SK-N-SH (cell line): ENCODE data around the gene SLC6A13. TPM values are rescaled to one million over a fixed set of nuclear protein-coding genes. Genes with fewer than 3 reads are reported as not detected.

Experiments used
- CTCF ChIA-PET: fragments of 300-600, 350-600 bp; formaldehyde crosslinking; extraction: SDS; loops from one replicate; lab custom pipeline; 2021; lab: Yijun Ruan, JAX
- POLR2A ChIA-PET: fragments of 350-600 bp; sonication (Branson Sonifier 250); formaldehyde crosslinking; extraction: SDS; loops from one replicate; lab custom pipeline; 2020; ENCODE audit warnings: antibody characterized with exemption, inconsistent platforms; lab: Yijun Ruan, JAX
- DNase-seq: peaks from one replicate; pipeline ENCODE4 v3.0.0; 2012
- H2AFZ ChIP-seq: fragments of 200-600 bp; sonication (generic); 2 replicates; pipeline ENCODE4 v1.8.1; 2016; ENCODE audit warnings: antibody characterized with exemption, mild to moderate bottlenecking, low read depth
- H3F3A ChIP-seq: fragments of 200-600 bp; sonication (generic); replicated peaks from 2 replicates; pipeline ENCODE3; 2016; ENCODE audit warnings: antibody characterized with exemption, mild to moderate bottlenecking; ENCODE audit not compliant: insufficient read depth
- H3K27ac ChIP-seq, 2 experiments: fragments of 200-500 bp in 1 of 2; fragments of 200-600 bp in 1 of 2; sonication (Bioruptor generic) in 1 of 2; sonication (generic), shearing (Covaris generic) in 1 of 2; 2 replicates each; pipeline versions ENCODE4 v1.5.1 to v1.6.1; 2014 to 2016; ENCODE audit warnings: low read depth in 2 of 2, inconsistent platforms in 1 of 2, low read length in 1 of 2, mild to moderate bottlenecking in 1 of 2, mixed read lengths in 1 of 2
- H3K27me3 ChIP-seq: fragments of 200-600 bp; sonication (generic), shearing (Covaris generic); 2 replicates; pipeline ENCODE4 v1.6.1; 2016; ENCODE audit warnings: mixed run types; ENCODE audit not compliant: insufficient read depth
- H3K36me3 ChIP-seq, 2 experiments: fragments of 200-500 bp in 1 of 2; fragments of 200-600 bp in 1 of 2; sonication (Bioruptor generic) in 1 of 2; sonication (generic) in 1 of 2; replicated peaks in 1 of 2; 2 replicates each; pipeline versions ENCODE3 to v1.5.1; 2014 to 2016; ENCODE audit warnings: low read length in 1 of 2, mild to moderate bottlenecking in 1 of 2; ENCODE audit not compliant: insufficient read depth in 2 of 2, control insufficient read depth in 1 of 2
- H3K4me1 ChIP-seq, 2 experiments: fragments of 200-500 bp in 1 of 2; fragments of 200-600 bp in 1 of 2; sonication (Bioruptor generic) in 1 of 2; sonication (generic), shearing (Covaris generic) in 1 of 2; 2 replicates each; pipeline versions ENCODE4 v1.5.1 to v1.6.1; 2014 to 2016; ENCODE audit warnings: low read depth in 1 of 2, low read length in 1 of 2, mixed run types in 1 of 2; ENCODE audit not compliant: insufficient read depth in 2 of 2, control insufficient read depth in 1 of 2
- H3K4me2 ChIP-seq: fragments of 200-600 bp; sonication (generic), shearing (Covaris generic); 2 replicates; pipeline ENCODE4 v1.6.1; 2017; ENCODE audit warnings: mixed run types
- H3K4me3 ChIP-seq, 2 experiments: fragments of 200-500 bp in 1 of 2; fragments of 200-600 bp in 1 of 2; sonication (Bioruptor generic) in 1 of 2; sonication (generic), shearing (Covaris generic) in 1 of 2; 2 replicates each; pipeline versions ENCODE4 v1.5.1 to v1.8.1; 2014 to 2016; ENCODE audit warnings: low read depth in 2 of 2, inconsistent platforms in 1 of 2, low read length in 1 of 2, mild to moderate bottlenecking in 1 of 2, mixed read lengths in 1 of 2, moderate library complexity in 1 of 2
- H3K79me2 ChIP-seq: fragments of 200-600 bp; sonication (generic); 2 replicates; pipeline ENCODE4 v1.8.1; 2017; ENCODE audit warnings: mild to moderate bottlenecking; ENCODE audit not compliant: insufficient read depth
- H3K9ac ChIP-seq: fragments of 200-600 bp; sonication (generic); 2 replicates; pipeline ENCODE4 v1.6.1; 2017; ENCODE audit warnings: mixed run types
- H3K9me2 ChIP-seq: fragments of 200-600 bp; sonication (generic); 2 replicates; pipeline ENCODE4 v1.6.1; 2017; ENCODE audit warnings: mixed run types
- H3K9me3 ChIP-seq: fragments of 200-600 bp; sonication (generic); 2 replicates; pipeline ENCODE4 v1.6.1; 2017; ENCODE audit warnings: mixed run types, mild to moderate bottlenecking, moderate library complexity
- H4K20me1 ChIP-seq: fragments of 200-600 bp; sonication (generic); 2 replicates; pipeline ENCODE4 v1.6.1; 2017; ENCODE audit warnings: mild to moderate bottlenecking, mixed run types; ENCODE audit not compliant: insufficient read depth
- CHD2 ChIP-seq: fragments of 150-350 bp; IDR thresholded peaks from 2 replicates; pipeline ENCODE4 v1.6.1; 2018; ENCODE audit warnings: low read length; ENCODE audit not compliant: partially characterized antibody
- ELF1 ChIP-seq: IDR thresholded peaks from 2 replicates; pipeline ENCODE4 v1.4.0; 2012
- EZH2phosphoT487 ChIP-seq: fragments of 200-600 bp; sonication (generic); IDR thresholded peaks from 2 replicates; pipeline ENCODE4 v1.6.1; 2017; ENCODE audit warnings: low read depth, mixed run types, mild to moderate bottlenecking, antibody characterized with exemption, moderate library complexity, borderline replicate concordance
- GABPA ChIP-seq: IDR thresholded peaks from 2 replicates; pipeline ENCODE4 v1.4.0; 2012; ENCODE audit warnings: low read depth, mild to moderate bottlenecking
- IRF3 ChIP-seq: fragments of 150-350 bp; IDR thresholded peaks from 2 replicates; pipeline ENCODE4 v1.6.1; 2016; ENCODE audit warnings: mild to moderate bottlenecking, low read depth, low read length
- NRF1 ChIP-seq: IDR thresholded peaks from 2 replicates; pipeline ENCODE4 v1.6.1; 2012; ENCODE audit warnings: low read depth, mild to moderate bottlenecking, low read length
- RCOR1 ChIP-seq: fragments of 150-350 bp; IDR thresholded peaks from 2 replicates; pipeline ENCODE4 v1.6.1; 2017; ENCODE audit warnings: antibody characterized with exemption, low read length
- REST ChIP-seq: IDR thresholded peaks from 2 replicates; pipeline ENCODE4 v1.6.1; 2012; ENCODE audit warnings: mild to moderate bottlenecking, low read depth, low read length, moderate library complexity
- RFX5 ChIP-seq: IDR thresholded peaks from 2 replicates; pipeline ENCODE4 v1.6.1; 2012; ENCODE audit warnings: mild to moderate bottlenecking, improper control_type of control experiment, low read length
- USF1 ChIP-seq: IDR thresholded peaks from 2 replicates; pipeline ENCODE4 v1.4.0; 2012; ENCODE audit warnings: low read depth, borderline replicate concordance
- ZBTB33 ChIP-seq: IDR thresholded peaks from 2 replicates; pipeline ENCODE4 v1.4.0; 2012; ENCODE audit warnings: low read depth, borderline replicate concordance
- WGBS: methylation state at CpG from one replicate; pipeline ENCODE4 v1.1.6; 2017; ENCODE audit warnings: low lambda C conversion rate; 5-methylcytosine and 5-hydroxymethylcytosine counted together
- polyA plus RNA-seq, 3 experiments: library from polyadenylated mRNA; depleted of rRNA; stranded (reverse); fragments of >200 nt; gene quantifications; 2 replicates each; pipeline ENCODE4 v1.2.3, GENCODE V29; 2012

Gene SLC6A13
- polyA plus RNA-seq, 1 of the 3 experiments (the other 2 are of a cell fraction) = 0.05 TPM

- no peak for TF ChIP-seq REST
Measured at GRCh38 chr12:214003-214741, 48.5 kb downstream of the SLC6A13 start, which contains the start of gene SLC6A12 (continued).

GRCh38 chr12:213527-213932 is 49.1 kb downstream of the SLC6A13 start:
- Histone ChIP-seq H3K27me3 (peaks cover under 1% of the 10 kb centered on the region; the same call in 1 of the 2 replicates), H3K27ac (no peak overlapping the region), H3K36me3 (no peaks in the 10 kb centered on the region), H3K9me3 (no peaks in the 10 kb centered on the region), H3K9me2 (no peaks in the 10 kb centered on the region), H3K4me1 (peaks cover 0 to 6% of the 10 kb centered on the region in 2 experiments; a peak in 1 of 4 replicates), H4K20me1 (no peaks in the 10 kb centered on the region), H2AFZ (no peak overlapping the region), H3K4me3 (no peak overlapping the region), H3K9ac (no peak overlapping the region), H3K4me2 (no peak overlapping the region), H3K79me2 (no peaks in the 10 kb centered on the region), H3F3A (no peaks in the 10 kb centered on the region)
- POLR2A ChIA-PET = no interaction called here
- 42% methylated on average over 9 of the region's 12 CpGs for WGBS
- no peak for DNase-seq
- TF ChIP-seq ZBTB33 = no peak
- CTCF ChIA-PET = interaction anchor here (1.1 to 1.6 kb wide), 3 partner anchors 8 to 14 kb away, joined by 3 to 9 read pairs (median 4); no protein-coding TSS in a partner anchor

- no peak overlapping the region for H3K4me3 ChIP-seq
- H3K4me1 ChIP-seq = peaks cover 0 to 6% of the 10 kb centered on the region in 2 experiments; a peak in 1 of 4 replicates
- ChIA-PET CTCF (interaction anchor here (1.1 to 1.6 kb wide), 4 partner anchors 8 to 104 kb away, joined by 3 to 9 read pairs (median 4); no protein-coding TSS in a partner anchor), POLR2A (no interaction called here)
- H3K36me3 ChIP-seq = no peaks in the 10 kb centered on the region
- H3K27ac ChIP-seq = no peak overlapping the region
- no peaks in the 10 kb centered on the region for H3K9me3 ChIP-seq
- no peak overlapping the region for H3K4me2 ChIP-seq
- DNase-seq = peak; percentile 50
- H3K9ac ChIP-seq = no peak overlapping the region
- H3K27me3 ChIP-seq = peaks cover 6% of the 10 kb centered on the region; the same call in 1 of the 2 replicates
- H4K20me1 ChIP-seq = no peaks in the 10 kb centered on the region
- no peaks in the 10 kb centered on the region for H3K79me2 ChIP-seq
- no peaks in the 10 kb centered on the region for H3K9me2 ChIP-seq
- no peaks in the 10 kb centered on the region for H3F3A ChIP-seq
- 57% methylated on average over 20 of the region's 22 CpGs for WGBS
- no peak overlapping the region for H2AFZ ChIP-seq
- no peak for TF ChIP-seq NRF1
- no peak for TF ChIP-seq EZH2phosphoT487
- TF ChIP-seq CHD2 = no peak
- TF ChIP-seq ELF1 = no peak
- no peak for TF ChIP-seq USF1
- TF ChIP-seq IRF3 = no peak
- TF ChIP-seq RCOR1 = no peak
- no peak for TF ChIP-seq ZBTB33
- TF ChIP-seq GABPA = no peak
- TF ChIP-seq RFX5 = no peak
Measured at GRCh38 chr12:212715-213526, 49.7 kb downstream of the SLC6A13 start.
